ENCODE measurements around the gene EXOC3. TPM values are rescaled to one million over a fixed set of nuclear protein-coding genes. Genes with fewer than 3 reads are reported as not detected.

The EXOC3 gene
- total RNA-seq, 4 donors from 2014 or later = 69.9 to 240 (median 76.1) TPM

DNA sequence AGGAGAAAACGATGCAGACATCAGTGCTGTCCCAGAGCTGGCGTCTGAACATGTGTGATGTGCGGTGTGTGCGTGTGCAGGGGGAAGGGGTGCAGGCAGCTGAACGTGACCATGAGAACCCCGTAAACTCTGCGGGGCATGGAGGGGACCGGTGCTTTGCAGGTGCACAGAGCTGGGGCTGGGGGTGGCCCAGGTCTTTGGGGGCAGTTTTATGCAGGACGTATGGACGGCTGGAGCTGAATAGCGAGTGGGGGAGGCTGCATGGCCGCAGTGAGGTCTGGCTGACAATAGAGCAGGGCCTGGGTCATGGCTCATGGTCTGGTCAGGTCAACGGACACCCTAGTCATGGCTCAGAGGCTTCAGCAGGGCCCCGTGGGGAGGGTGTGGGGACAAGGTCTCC lies 3.3 kb upstream of the EXOC3 start:
- Histone ChIP-seq H3K9me3 (no peaks in the 10 kb centered on the region), H3K4me1 (peaks cover 8 to 21% (median 17%) of the 10 kb centered on the region in 4 donors), H3K4me3 (no peak overlapping the region), H3K36me3 (no peaks in the 10 kb centered on the region), H3K27me3 (no peaks in the 10 kb centered on the region), H3K27ac (no peak overlapping the region)
- intact Hi-C loops (cut with DNase I; ENCODE audit: low total_unique reads) = no loop called here
- DNase-seq = peak; percentile 5
- 72 to 80% methylated on average over 1 to 14 of the region's 14 CpGs for WGBS, 2 donors (ENCODE audit: low coverage in 1 of 2)
- TF ChIP-seq EP300 (IDR thresholded peaks at IDR 0.05; ENCODE audit: low read depth) (no peak), POLR2A (IDR thresholded peaks at IDR 0.05) (no peak), POLR2AphosphoS5 (IDR thresholded peaks at IDR 0.05) (no peak)
- TF ChIP-seq, protein P1, sequence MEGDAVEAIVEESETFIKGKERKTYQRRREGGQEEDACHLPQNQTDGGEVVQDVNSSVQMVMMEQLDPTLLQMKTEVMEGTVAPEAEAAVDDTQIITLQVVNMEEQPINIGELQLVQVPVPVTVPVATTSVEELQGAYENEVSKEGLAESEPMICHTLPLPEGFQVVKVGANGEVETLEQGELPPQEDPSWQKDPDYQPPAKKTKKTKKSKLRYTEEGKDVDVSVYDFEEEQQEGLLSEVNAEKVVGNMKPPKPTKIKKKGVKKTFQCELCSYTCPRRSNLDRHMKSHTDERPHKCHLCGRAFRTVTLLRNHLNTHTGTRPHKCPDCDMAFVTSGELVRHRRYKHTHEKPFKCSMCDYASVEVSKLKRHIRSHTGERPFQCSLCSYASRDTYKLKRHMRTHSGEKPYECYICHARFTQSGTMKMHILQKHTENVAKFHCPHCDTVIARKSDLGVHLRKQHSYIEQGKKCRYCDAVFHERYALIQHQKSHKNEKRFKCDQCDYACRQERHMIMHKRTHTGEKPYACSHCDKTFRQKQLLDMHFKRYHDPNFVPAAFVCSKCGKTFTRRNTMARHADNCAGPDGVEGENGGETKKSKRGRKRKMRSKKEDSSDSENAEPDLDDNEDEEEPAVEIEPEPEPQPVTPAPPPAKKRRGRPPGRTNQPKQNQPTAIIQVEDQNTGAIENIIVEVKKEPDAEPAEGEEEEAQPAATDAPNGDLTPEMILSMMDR (IDR thresholded peaks at IDR 0.05) = no peak
- in situ Hi-C loops (cut with MboI; ENCODE audit: low pct_ligation_motif_present in 1 of 4, low pct_unique_long_range_greater_than_20kb in 1 of 4, low sequenced_read_pairs in 3 of 4) = no loop called here

DNA sequence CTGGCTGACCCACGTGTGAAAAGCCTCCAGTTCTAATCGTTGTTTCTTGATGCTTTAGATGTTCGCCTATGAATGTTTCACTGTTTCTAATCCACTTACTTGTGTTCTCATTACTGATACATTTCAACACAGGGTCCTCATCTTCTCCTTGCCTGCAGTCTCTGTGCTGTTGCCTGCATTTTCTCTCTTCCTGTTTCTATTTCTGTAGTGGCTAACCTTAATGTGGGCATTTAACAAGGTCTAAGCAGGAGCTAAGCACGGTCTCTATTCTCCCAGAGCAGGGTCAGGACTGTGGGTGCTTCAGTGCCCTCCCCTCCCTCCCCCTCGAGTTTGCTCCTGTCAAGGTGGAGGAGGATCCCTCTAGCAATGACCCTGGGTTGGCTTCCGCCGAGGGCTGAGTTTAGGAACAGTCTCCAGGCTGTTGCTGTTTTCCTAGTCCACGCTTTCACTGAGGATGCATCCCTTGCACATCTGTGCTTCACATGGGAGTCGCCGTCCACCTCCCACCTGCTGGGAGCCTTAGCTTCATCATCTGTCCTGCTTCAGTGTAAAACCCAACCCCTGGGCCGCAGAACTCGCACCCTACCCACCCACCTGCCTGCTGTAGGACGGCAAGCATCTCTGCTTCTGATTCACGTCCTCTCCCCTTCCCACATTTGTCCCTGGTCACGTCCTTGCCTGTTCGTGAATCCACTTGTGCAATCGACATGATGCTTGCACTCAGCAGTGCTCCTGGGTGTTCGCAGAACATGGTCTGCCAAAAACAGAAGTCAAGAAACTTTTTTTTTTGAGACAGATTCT lies 2.4 kb upstream of the EXOC3 start:
- in situ Hi-C loops (cut with MboI; ENCODE audit: low pct_ligation_motif_present in 1 of 4, low pct_unique_long_range_greater_than_20kb in 1 of 4, low sequenced_read_pairs in 3 of 4) = no loop called here
- intact Hi-C loops (cut with DNase I; ENCODE audit: low total_unique reads) = no loop called here
- TF ChIP-seq POLR2AphosphoS5 (IDR thresholded peaks at IDR 0.05) = no peak
- TF ChIP-seq POLR2A (IDR thresholded peaks at IDR 0.05) = no peak
- TF ChIP-seq, protein P1 (IDR thresholded peaks at IDR 0.05) = no peak
- no peak for TF ChIP-seq EP300 (IDR thresholded peaks at IDR 0.05; ENCODE audit: low read depth)

DNA sequence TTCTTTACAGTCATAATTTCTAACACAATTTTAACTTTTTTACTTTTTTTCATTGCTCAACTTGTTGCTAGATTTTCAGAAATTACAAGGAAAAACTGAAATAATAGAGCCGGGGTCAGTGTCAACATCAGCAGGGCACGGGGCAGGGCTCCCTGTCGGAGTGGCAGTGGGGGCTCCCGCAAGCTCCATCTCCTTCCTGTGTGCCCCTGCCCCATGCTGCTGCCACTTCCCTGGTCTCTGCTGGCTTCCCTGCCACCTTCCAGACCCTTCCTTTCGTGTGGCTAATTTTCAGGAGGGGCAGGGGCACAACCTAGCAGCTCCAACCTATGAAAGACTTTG lies 1.0 kb upstream of the EXOC3 start:
- Histone ChIP-seq H3K4me1 (peaks cover 8 to 32% (median 17%) of the 10 kb centered on the region in 4 donors), H3K27ac (peak overlapping the region in 2 of 4 donors; percentile 82 to 94), H3K36me3 (no peaks in the 10 kb centered on the region), H3K9me3 (no peaks in the 10 kb centered on the region), H3K4me3 (peak overlapping the region in 3 of 4 donors; percentile 61 to 86 (median 76)), H3K27me3 (no peaks in the 10 kb centered on the region)
- DNase-seq = no peak
- TF ChIP-seq POLR2A (IDR thresholded peaks at IDR 0.05) (no peak), EP300 (IDR thresholded peaks at IDR 0.05; ENCODE audit: low read depth) (no peak), POLR2AphosphoS5 (IDR thresholded peaks at IDR 0.05) (no peak)
- TF ChIP-seq, protein P1 (IDR thresholded peaks at IDR 0.05) = no peak
- intact Hi-C loops (cut with DNase I; ENCODE audit: low total_unique reads) (no loop called here), in situ Hi-C loops (cut with MboI; ENCODE audit: low pct_ligation_motif_present in 1 of 4, low pct_unique_long_range_greater_than_20kb in 1 of 4, low sequenced_read_pairs in 3 of 4) (no loop called here)
- 90 to 94% methylated on average over 4 to 5 of the region's 5 CpGs for WGBS, 2 donors (ENCODE audit: low coverage in 1 of 2)

More for the DNA sequence above, 2.4 kb upstream of the EXOC3 start:
- DNase-seq = peak; percentile 7
- Histone ChIP-seq H3K27me3 (no peaks in the 10 kb centered on the region), H3K27ac (no peak overlapping the region), H3K4me3 (no peak overlapping the region), H3K4me1 (peaks cover 8 to 26% (median 17%) of the 10 kb centered on the region in 4 donors), H3K36me3 (no peaks in the 10 kb centered on the region), H3K9me3 (no peaks in the 10 kb centered on the region)
- WGBS, 2 donors (ENCODE audit: low coverage in 1 of 2) = 71 to 76% methylated on average over 11 to 18 of the region's 18 CpGs

DNA sequence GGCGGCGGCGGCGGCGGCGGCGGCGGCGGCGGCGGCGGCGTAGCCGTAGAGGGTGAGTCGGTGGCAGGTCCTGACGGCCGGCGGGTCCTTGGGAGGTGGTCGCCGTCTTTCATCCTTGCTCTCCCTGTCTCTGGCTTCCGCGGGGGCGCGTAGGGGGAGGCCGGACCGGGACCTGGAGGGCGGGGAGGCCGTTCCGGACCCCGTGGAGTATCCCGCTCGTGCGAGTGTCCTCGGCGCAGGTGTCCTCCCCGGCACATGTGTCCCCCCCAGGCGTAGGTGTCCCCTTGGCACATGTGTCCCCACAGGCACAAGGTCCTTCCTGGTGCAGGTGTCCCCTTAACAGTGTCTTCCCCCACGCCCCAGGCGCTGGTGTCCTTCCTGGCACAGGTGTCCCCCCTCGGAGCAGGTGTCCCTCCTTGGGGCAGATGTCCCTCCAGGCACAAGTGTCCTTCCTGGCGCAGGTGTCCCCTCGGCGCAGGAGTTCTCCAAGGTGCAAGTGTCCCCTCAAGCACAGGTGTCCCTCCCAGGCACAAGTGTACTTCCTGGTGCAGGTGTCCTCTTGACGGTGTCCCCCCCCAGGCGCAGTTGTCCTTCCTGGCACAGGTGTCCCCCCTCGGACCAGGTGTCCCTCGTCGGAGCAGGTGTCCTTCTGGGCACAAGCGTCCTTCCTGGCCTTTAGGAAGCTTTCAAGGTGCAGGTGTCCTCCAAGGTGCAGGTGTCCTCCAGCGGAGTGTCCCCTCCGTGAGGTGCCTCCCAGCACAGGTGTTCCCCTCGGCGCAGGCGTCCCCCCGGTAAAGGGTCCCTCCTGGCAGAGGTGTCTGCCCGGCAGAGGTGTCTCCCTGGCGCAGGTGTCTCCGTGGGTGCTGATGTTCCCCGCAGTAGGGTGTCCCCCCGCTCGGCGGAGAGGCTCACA lies 519 bp downstream of the EXOC3 start:
- peaks cover 8 to 32% (median 17%) of the 10 kb centered on the region in 4 donors for H3K4me1 ChIP-seq
- H3K27ac ChIP-seq = peak overlapping the region; percentile 82 to 94 (median 86)
- in situ Hi-C loops (cut with MboI; ENCODE audit: low pct_ligation_motif_present in 1 of 4, low pct_unique_long_range_greater_than_20kb in 1 of 4, low sequenced_read_pairs in 3 of 4) (no loop called here), intact Hi-C loops (cut with DNase I; ENCODE audit: low total_unique reads) (no loop called here)
- H3K4me3 ChIP-seq = peak overlapping the region; percentile 61 to 92 (median 81)
- peak; percentile 25 for DNase-seq
- no peaks in the 10 kb centered on the region for H3K9me3 ChIP-seq
- WGBS, 2 donors (ENCODE audit: low coverage in 1 of 2) = 15% methylated on average over 32 of the region's 62 CpGs; no CpG with 5 or more reads in 1 of the 2 donors
- H3K36me3 ChIP-seq = peaks cover 0 to 14% (median 8%) of the 10 kb centered on the region in 4 donors
- H3K27me3 ChIP-seq = no peaks in the 10 kb centered on the region
- TF ChIP-seq EP300 (IDR thresholded peaks at IDR 0.05; ENCODE audit: low read depth) = no peak
- TF ChIP-seq POLR2A (IDR thresholded peaks at IDR 0.05) = no peak
- TF ChIP-seq POLR2AphosphoS5 (IDR thresholded peaks at IDR 0.05) = no peak
- TF ChIP-seq, protein P1 (IDR thresholded peaks at IDR 0.05) = no peak

All from transverse colon (tissue), 4 donors.